Neuron (in vitro differentiated cells): Measurements from ENCODE around the gene RXRB.
"Not testable (repeated sequence)": the region's sequence is repeated elsewhere in the genome, so short reads cannot be mapped to it uniquely, and the experiment has no call there.

Experiments
- H2AFZ ChIP-seq: one replicate; pipeline ENCODE4 v1.6.1; 2013; ENCODE audit warnings: low read depth, mild to moderate bottlenecking, inconsistent platforms, low read length, moderate library complexity
- H3K27me3 ChIP-seq: one replicate; pipeline ENCODE4 v1.6.1; 2013; ENCODE audit warnings: low read length; ENCODE audit not compliant: insufficient read depth
- H3K36me3 ChIP-seq: one replicate; pipeline ENCODE4 v1.6.1; 2013; ENCODE audit warnings: low read length; ENCODE audit not compliant: insufficient read depth
- H3K4me1 ChIP-seq: one replicate; pipeline ENCODE4 v1.6.1; 2013; ENCODE audit warnings: low read length; ENCODE audit not compliant: insufficient read depth
- H3K4me3 ChIP-seq: 2 replicates; pipeline ENCODE4 v1.5.1; 2013; ENCODE audit warnings: mild to moderate bottlenecking, low read length, moderate library complexity
- H3K9me3 ChIP-seq: one replicate; pipeline ENCODE4 v1.6.1; 2013; ENCODE audit warnings: low read length

Gene RXRB

GRCh38 chr6:33164176-33164575 is 36.3 kb downstream of the RXRB start:
- no peak overlapping the region for H2AFZ ChIP-seq
- no peak overlapping the region for H3K4me3 ChIP-seq
- H3K27me3 ChIP-seq = peaks cover under 1% of the 10 kb centered on the region
- H3K36me3 ChIP-seq = no peaks in the 10 kb centered on the region
- H3K4me1 ChIP-seq = no peaks in the 10 kb centered on the region
- H3K9me3 ChIP-seq = no peaks in the 10 kb centered on the region

DNA sequence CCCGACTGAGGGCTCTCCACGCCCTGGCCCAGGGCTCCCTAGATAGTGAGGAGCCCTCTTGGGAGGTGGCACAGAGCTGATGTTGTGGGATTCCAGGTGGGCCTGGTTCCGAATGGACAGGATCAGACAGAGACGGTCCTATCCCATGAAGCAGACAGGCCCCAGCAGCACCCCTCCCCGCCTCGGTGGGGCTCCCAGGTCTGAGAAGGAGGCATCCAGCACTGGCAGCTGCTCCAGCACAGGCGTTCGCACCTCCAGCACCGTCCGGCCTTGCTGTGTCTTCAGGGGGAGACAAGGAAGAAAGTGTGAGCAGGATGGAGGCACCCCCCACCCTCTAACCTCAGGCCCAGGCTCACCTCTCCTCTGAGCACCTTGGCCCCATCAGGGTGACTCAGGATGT is 36.9 kb downstream of the RXRB start:
- Histone ChIP-seq H3K4me1 (no peaks in the 10 kb centered on the region), H2AFZ (no peak overlapping the region), H3K27me3 (peaks cover 4% of the 10 kb centered on the region), H3K9me3 (no peaks in the 10 kb centered on the region), H3K36me3 (no peaks in the 10 kb centered on the region), H3K4me3 (no peak overlapping the region)

- Histone ChIP-seq H3K9me3 (no peaks in the 10 kb centered on the region), H3K36me3 (no peaks in the 10 kb centered on the region), H3K4me3 (peak overlapping the region; percentile 32), H3K4me1 (no peaks in the 10 kb centered on the region), H3K27me3 (peaks cover 4% of the 10 kb centered on the region), H2AFZ (peak overlapping the region; percentile 29)
Measured at GRCh38 chr6:33161354-33162331, 38.8 kb downstream of the RXRB start.

- peaks cover 4% of the 10 kb centered on the region for H3K27me3 ChIP-seq
- no peaks in the 10 kb centered on the region for H3K4me1 ChIP-seq
- H2AFZ ChIP-seq = no peak overlapping the region
- no peak overlapping the region for H3K4me3 ChIP-seq
- no peaks in the 10 kb centered on the region for H3K9me3 ChIP-seq
- H3K36me3 ChIP-seq = no peaks in the 10 kb centered on the region
Measured at GRCh38 chr6:33160728-33161344, 39.6 kb downstream of the RXRB start.

DNA sequence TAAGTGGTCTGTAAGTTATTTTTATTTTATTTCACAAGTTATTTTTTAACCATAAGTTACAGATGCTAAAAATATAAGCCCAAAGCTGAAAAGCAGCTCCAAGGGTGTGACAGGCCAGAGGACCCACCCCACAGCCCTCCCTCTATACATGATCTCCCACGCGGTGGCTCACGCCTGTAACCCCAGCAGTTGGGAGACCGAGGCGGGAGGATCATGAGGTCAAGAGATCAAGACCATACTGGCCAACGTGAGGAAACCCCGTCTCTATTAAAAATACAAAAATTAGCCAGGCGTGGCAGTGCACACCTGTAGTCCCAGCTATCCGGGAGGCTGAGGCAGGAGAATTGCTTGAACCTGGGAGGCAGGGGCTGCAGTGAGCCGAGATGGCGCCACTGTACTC is 40.4 kb downstream of the RXRB start:
- Histone ChIP-seq H3K4me1 (no peaks in the 10 kb centered on the region), H3K9me3 (no peaks in the 10 kb centered on the region), H3K36me3 (no peaks in the 10 kb centered on the region), H3K4me3 (no peak overlapping the region), H2AFZ (no peak overlapping the region), H3K27me3 (peaks cover 8% of the 10 kb centered on the region)

DNA sequence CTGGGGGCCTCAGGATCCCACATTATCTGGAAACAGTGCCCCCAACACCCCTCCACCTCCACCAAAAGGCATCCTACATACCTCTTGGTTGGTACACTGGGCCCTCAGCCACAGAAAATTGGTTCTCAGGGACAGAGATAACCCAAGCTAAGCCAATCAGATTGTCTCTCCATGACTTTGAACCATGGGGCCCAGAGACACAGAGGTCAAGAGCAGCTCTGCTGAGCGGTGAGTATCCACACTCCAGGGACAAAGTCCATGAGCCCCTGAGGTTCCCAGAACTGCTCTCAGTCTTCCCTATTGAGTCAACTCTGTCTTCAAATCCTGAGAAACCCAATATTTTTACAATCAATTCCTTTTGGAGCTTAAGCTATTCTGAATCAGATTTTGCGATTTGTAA is 43.5 kb downstream of the RXRB start:
- Histone ChIP-seq H3K4me1 (no peaks in the 10 kb centered on the region), H3K9me3 (no peaks in the 10 kb centered on the region), H3K4me3 (no peak overlapping the region), H3K36me3 (no peaks in the 10 kb centered on the region), H3K27me3 (peaks cover 12% of the 10 kb centered on the region), H2AFZ (no peak overlapping the region)

DNA sequence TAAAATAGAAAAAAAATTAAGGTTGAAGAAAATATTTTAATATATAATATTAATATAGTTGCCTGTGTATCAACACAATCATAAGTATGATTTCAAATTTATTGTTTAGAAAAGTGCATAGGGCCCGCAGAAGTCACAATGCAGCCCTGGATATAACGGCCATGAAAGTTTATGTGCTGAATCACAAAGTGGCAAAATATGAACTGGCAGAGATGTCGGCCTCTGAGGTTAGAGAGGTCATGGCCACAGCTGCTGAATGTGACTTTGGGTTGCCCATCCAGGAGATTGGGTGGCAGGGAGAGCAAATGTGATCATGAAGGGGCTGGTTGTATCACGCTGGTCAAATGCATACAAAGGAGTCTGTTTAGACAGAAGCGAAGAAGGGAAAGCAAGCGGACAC is 43.9 kb downstream of the RXRB start:
- Histone ChIP-seq H3K4me1 (no peaks in the 10 kb centered on the region), H3K9me3 (no peaks in the 10 kb centered on the region), H3K27me3 (peaks cover 12% of the 10 kb centered on the region), H3K4me3 (no peak overlapping the region), H3K36me3 (no peaks in the 10 kb centered on the region), H2AFZ (no peak overlapping the region)

DNA sequence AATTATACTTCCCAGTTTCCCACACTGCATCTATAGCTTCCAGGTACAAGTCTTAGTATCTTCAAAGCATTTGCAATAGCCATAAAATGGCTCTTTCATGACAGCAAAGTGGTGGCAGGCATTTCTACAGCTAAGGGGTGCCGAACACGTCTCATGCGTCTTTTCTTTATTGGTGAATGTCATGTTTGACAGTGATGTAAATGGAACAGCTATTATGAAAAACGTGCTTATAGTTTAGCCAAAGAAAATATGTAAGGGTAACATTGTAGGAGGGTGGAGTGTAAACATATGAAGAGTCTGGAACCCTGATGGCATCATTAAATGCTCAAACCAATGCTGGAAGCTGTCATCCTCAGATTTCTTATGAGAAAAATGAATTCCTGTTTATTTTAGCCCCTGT is 46.1 kb downstream of the RXRB start:
- Histone ChIP-seq H2AFZ (no peak overlapping the region), H3K36me3 (no peaks in the 10 kb centered on the region), H3K4me1 (no peaks in the 10 kb centered on the region), H3K4me3 (no peak overlapping the region), H3K9me3 (no peaks in the 10 kb centered on the region), H3K27me3 (peaks cover 14% of the 10 kb centered on the region)

DNA sequence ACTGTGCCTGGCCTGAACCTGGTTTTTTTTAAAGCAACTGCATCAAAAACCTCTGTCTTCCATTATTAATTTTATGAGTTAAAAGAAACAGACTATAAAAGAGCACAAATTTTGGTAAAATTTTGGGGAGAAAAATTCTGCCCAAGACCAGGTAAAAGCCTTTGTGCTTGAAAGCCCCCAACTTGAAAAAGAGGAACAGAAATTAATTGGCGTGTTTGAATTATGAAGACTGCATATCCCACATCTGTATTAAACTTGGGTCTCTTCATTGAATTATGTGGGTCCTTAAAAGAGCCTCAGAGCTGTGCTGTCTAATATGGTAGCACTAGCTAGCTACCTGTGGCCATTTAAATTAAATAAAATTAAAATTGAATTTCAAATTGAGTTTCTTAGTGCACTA is 49.4 kb downstream of the RXRB start:
- Histone ChIP-seq H3K36me3 (no peaks in the 10 kb centered on the region), H2AFZ (no peak overlapping the region), H3K4me1 (no peaks in the 10 kb centered on the region), H3K27me3 (peaks cover 10% of the 10 kb centered on the region), H3K4me3 (no peak overlapping the region), H3K9me3 (no peaks in the 10 kb centered on the region)

DNA sequence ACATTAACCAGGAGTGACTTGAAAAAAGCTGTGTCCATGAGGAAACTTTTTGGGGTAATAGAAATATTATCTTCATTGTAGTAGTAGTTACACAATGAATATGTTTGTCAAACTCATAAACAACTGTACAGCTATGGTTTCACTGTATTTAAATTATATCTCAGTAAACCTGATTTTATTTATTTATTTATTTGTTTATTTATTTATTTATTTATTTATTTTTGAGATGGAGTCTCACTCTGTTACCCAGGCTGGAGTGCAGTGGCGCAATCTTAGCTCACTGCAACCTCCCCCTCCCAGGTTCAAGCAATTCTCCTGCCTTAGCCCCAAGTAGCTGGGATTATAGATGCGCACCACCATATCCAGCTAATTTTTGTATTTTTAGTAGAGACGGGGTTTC is 49.9 kb downstream of the RXRB start:
- H3K4me1 ChIP-seq, H2AFZ ChIP-seq, H3K4me3 ChIP-seq, H3K9me3 ChIP-seq, H3K27me3 ChIP-seq, H3K36me3 ChIP-seq: not testable (repeated sequence)

GRCh38 chr6:33147807-33148666 is 52.4 kb downstream of the RXRB start:
- Histone ChIP-seq H2AFZ (no peak overlapping the region), H3K27me3 (peaks cover 6% of the 10 kb centered on the region), H3K9me3 (peaks cover 4% of the 10 kb centered on the region), H3K4me3 (no peak overlapping the region), H3K4me1 (no peaks in the 10 kb centered on the region), H3K36me3 (no peaks in the 10 kb centered on the region)

- Histone ChIP-seq H3K36me3 (no peaks in the 10 kb centered on the region), H2AFZ (no peak overlapping the region), H3K4me1 (no peaks in the 10 kb centered on the region), H3K4me3 (no peak overlapping the region), H3K27me3 (peaks cover 7% of the 10 kb centered on the region), H3K9me3 (peaks cover 4% of the 10 kb centered on the region)
Measured at GRCh38 chr6:33144373-33144772, 56.1 kb downstream of the RXRB start.
